T-helper 2 cell treated with Interferon-gamma antibody and Interleukin-4, amounts not matched to agents 5 μg/mL and 100 μg/mL, for 36 hours (primary cell): ENCODE measurements around the gene CNKSR2.

ENCODE experiments used
- DNase-seq: peaks from one replicate; pipeline ENCODE4 v3.0.0; 2021; ENCODE audit warnings: low spot score
- H3K27ac Mint-ChIP-seq: one replicate; pipeline ENCODE4 v1.8.0; 2021; ENCODE audit warnings: mild to moderate bottlenecking, mixed read lengths
- H3K27me3 Mint-ChIP-seq: one replicate; pipeline ENCODE4 v1.8.0; 2021; ENCODE audit warnings: low read depth, mixed read lengths
- H3K36me3 Mint-ChIP-seq: one replicate; pipeline ENCODE4 v1.8.0; 2021; ENCODE audit warnings: low read depth, mixed read lengths
- H3K4me1 Mint-ChIP-seq: one replicate; pipeline ENCODE4 v1.8.0; 2021; ENCODE audit warnings: low read depth, mixed read lengths
- H3K4me3 Mint-ChIP-seq: one replicate; pipeline ENCODE4 v1.8.0; 2022; ENCODE audit warnings: mild to moderate bottlenecking, moderate library complexity, mixed read lengths
- H3K9me3 Mint-ChIP-seq: one replicate; pipeline ENCODE4 v1.8.0; 2021; ENCODE audit warnings: mixed read lengths

CNKSR2 gene

GRCh38 chrX:21398426-21398825 lies 24.2 kb downstream of the CNKSR2 start:
- Mint-ChIP-seq H3K4me1 (peaks cover 5% of the 10 kb centered on the region), H3K27ac (no peak overlapping the region), H3K9me3 (no peaks in the 10 kb centered on the region), H3K4me3 (no peak overlapping the region), H3K36me3 (no peaks in the 10 kb centered on the region), H3K27me3 (no peaks in the 10 kb centered on the region)
- DNase-seq = peak; percentile 8

GRCh38 chrX:21400408-21401121 lies 26.3 kb downstream of the CNKSR2 start:
- no peak overlapping the region for H3K4me3 Mint-ChIP-seq

GRCh38 chrX:21408307-21408706 lies 34.1 kb downstream of the CNKSR2 start:
- H3K27ac Mint-ChIP-seq = no peak overlapping the region
- H3K27me3 Mint-ChIP-seq = no peaks in the 10 kb centered on the region
- H3K36me3 Mint-ChIP-seq = peaks cover 3% of the 10 kb centered on the region
- DNase-seq = no peak
- H3K9me3 Mint-ChIP-seq = no peaks in the 10 kb centered on the region
- no peak overlapping the region for H3K4me3 Mint-ChIP-seq
- H3K4me1 Mint-ChIP-seq = peaks cover 2% of the 10 kb centered on the region

More at GRCh38 chrX:21400408-21401121, 26.3 kb downstream of the CNKSR2 start:
- H3K9me3 Mint-ChIP-seq = no peaks in the 10 kb centered on the region
- no peak for DNase-seq
- H3K27ac Mint-ChIP-seq = no peak overlapping the region
- no peaks in the 10 kb centered on the region for H3K27me3 Mint-ChIP-seq
- H3K36me3 Mint-ChIP-seq = no peaks in the 10 kb centered on the region
- peaks cover 5% of the 10 kb centered on the region for H3K4me1 Mint-ChIP-seq

GRCh38 chrX:21408788-21409187 lies 34.6 kb downstream of the CNKSR2 start:
- Mint-ChIP-seq H3K36me3 (peaks cover 7% of the 10 kb centered on the region), H3K4me3 (no peak overlapping the region), H3K27me3 (no peaks in the 10 kb centered on the region), H3K9me3 (peaks cover 3% of the 10 kb centered on the region), H3K4me1 (peaks cover 2% of the 10 kb centered on the region), H3K27ac (no peak overlapping the region)
- DNase-seq = no peak

- Mint-ChIP-seq H3K27me3 (no peaks in the 10 kb centered on the region), H3K4me3 (no peak overlapping the region), H3K36me3 (peaks cover 15% of the 10 kb centered on the region), H3K4me1 (peaks cover 4% of the 10 kb centered on the region), H3K9me3 (peaks cover 16% of the 10 kb centered on the region), H3K27ac (no peak overlapping the region)
- no peak for DNase-seq
Measured at GRCh38 chrX:21412029-21412428, 37.8 kb downstream of the CNKSR2 start.

DNA sequence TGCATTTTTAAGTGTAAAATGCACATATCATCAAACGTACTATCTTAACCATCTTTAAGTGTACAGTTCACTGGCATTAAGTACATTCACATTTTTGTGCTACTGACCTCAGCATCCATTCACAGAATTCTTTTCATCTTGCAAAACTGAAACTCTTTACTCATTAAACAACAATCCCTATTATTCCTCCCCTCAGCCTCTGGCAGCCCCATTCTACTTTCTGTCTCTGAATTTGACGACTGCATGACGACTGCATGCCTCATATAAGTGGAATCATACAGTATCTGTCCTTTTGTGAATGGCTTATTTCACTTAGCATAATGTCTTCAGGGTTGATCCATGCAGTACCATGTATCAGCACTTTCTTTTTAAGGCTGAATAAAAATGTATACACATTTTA lies 38.7 kb downstream of the CNKSR2 start:
- no peaks in the 10 kb centered on the region for H3K27me3 Mint-ChIP-seq

GRCh38 chrX:21427086-21427485 lies 52.9 kb downstream of the CNKSR2 start:
- H3K36me3 Mint-ChIP-seq = peaks cover 12% of the 10 kb centered on the region
- H3K27me3 Mint-ChIP-seq = no peaks in the 10 kb centered on the region
- peaks cover 1% of the 10 kb centered on the region for H3K4me1 Mint-ChIP-seq
- no peaks in the 10 kb centered on the region for H3K9me3 Mint-ChIP-seq
- H3K4me3 Mint-ChIP-seq = no peak overlapping the region
- DNase-seq = no peak
- H3K27ac Mint-ChIP-seq = no peak overlapping the region

More for the DNA sequence above, 38.7 kb downstream of the CNKSR2 start:
- Mint-ChIP-seq H3K36me3 (peaks cover 18% of the 10 kb centered on the region), H3K4me1 (peaks cover 4% of the 10 kb centered on the region), H3K27ac (no peak overlapping the region), H3K9me3 (peaks cover 25% of the 10 kb centered on the region), H3K4me3 (no peak overlapping the region)
- no peak for DNase-seq

- no peaks in the 10 kb centered on the region for H3K9me3 Mint-ChIP-seq
- H3K36me3 Mint-ChIP-seq = peaks cover 4% of the 10 kb centered on the region
- no peak overlapping the region for H3K27ac Mint-ChIP-seq
- no peaks in the 10 kb centered on the region for H3K27me3 Mint-ChIP-seq
- no peak overlapping the region for H3K4me3 Mint-ChIP-seq
- no peak for DNase-seq
- peaks cover 17% of the 10 kb centered on the region for H3K4me1 Mint-ChIP-seq
Measured at GRCh38 chrX:21437036-21437435, 62.8 kb downstream of the CNKSR2 start.

- Mint-ChIP-seq H3K27ac (peak overlapping the region; percentile 92), H3K36me3 (peaks cover 7% of the 10 kb centered on the region), H3K4me1 (peaks cover 17% of the 10 kb centered on the region), H3K27me3 (no peaks in the 10 kb centered on the region), H3K4me3 (peak overlapping the region; percentile 76), H3K9me3 (no peaks in the 10 kb centered on the region)
- DNase-seq = no peak
Measured at GRCh38 chrX:21438792-21439191, 64.6 kb downstream of the CNKSR2 start.

DNA sequence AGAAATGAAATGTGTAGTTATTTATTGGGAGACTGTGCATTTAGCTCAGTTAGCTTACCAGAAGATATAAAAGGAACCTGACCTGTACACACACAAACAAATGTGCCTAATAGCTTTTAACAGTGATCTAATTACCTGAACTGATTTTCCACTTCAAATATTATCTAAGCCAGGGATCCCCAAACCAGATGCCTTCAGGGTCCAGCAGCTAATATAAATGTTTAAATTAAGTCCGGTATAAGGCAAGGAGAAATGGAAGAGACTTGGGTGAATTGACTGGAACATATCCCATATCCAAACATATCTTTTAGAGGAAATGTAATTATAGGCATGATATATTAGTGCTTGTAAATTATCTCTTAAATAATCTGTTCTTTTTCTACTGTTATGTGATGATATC lies 66.7 kb downstream of the CNKSR2 start:
- Mint-ChIP-seq H3K36me3 (peaks cover 11% of the 10 kb centered on the region), H3K4me3 (no peak overlapping the region), H3K9me3 (no peaks in the 10 kb centered on the region), H3K27ac (no peak overlapping the region), H3K4me1 (peaks cover 17% of the 10 kb centered on the region), H3K27me3 (no peaks in the 10 kb centered on the region)
- no peak for DNase-seq

DNA sequence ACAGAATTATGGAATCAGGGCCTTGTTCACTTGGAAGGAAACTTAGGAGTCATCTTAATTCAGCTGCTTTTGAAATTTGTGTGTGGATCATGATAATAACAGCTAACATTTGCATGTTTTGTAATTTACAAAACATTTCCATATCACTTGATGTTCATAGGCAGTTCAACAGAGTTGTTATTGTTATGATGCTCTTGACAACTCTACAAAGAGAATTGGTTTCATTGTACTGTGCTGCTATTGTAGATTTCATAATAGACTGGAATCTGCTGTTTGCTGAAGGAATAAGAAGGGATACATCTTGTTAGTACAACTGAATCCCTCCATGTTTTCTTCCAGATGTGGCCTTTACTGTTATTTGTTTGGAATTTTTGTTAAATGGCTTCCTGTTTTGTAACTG lies 83.5 kb downstream of the CNKSR2 start:
- Mint-ChIP-seq H3K27me3 (no peaks in the 10 kb centered on the region), H3K27ac (no peak overlapping the region), H3K9me3 (no peaks in the 10 kb centered on the region), H3K36me3 (peaks cover 4% of the 10 kb centered on the region), H3K4me1 (peaks cover 1% of the 10 kb centered on the region), H3K4me3 (no peak overlapping the region)
- DNase-seq = no peak

DNA sequence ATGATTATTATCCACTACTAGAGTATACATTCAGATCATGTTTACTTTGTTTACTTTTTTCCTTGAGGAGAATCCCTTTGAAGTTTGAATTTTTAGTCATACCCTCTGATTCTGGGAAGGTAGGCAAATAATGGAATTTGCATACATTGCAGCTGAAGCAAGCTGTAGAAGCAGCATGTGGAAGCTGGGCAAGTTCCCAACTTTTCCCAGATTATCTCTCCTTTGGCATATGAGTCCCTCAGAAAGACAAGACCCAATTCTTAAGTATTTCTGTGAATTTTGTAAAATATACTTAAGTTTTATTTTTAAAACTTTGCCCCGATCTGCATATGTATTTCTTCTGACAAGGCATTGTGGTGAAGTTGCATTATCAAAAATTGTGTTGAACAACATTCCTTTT lies 94.9 kb downstream of the CNKSR2 start:
- Mint-ChIP-seq H3K4me3 (no peak overlapping the region), H3K27me3 (no peaks in the 10 kb centered on the region), H3K27ac (no peak overlapping the region), H3K9me3 (no peaks in the 10 kb centered on the region), H3K36me3 (no peaks in the 10 kb centered on the region), H3K4me1 (no peaks in the 10 kb centered on the region)
- no peak for DNase-seq

DNA sequence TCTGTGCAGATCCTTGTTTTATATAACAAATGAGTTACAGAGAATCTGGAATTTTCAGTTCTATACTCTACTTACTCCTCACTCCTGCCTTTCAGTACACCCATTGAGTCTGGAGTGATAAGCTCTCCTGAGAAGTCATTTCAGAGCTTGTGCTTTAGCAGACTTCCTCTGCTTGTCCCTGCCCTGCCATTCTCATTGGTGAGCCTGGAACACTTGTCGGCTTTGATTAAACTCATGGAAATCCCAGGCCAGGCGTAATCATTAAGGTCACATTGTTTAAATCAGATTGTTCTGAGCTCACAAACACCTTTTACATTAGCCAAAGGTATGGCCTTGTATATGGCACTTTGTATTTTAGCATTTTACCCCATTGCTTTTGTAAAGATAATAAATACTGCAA lies 102.7 kb downstream of the CNKSR2 start:
- Mint-ChIP-seq H3K4me3 (no peak overlapping the region), H3K4me1 (no peaks in the 10 kb centered on the region), H3K36me3 (no peaks in the 10 kb centered on the region), H3K9me3 (no peaks in the 10 kb centered on the region), H3K27me3 (no peaks in the 10 kb centered on the region), H3K27ac (no peak overlapping the region)
- DNase-seq = no peak

DNA sequence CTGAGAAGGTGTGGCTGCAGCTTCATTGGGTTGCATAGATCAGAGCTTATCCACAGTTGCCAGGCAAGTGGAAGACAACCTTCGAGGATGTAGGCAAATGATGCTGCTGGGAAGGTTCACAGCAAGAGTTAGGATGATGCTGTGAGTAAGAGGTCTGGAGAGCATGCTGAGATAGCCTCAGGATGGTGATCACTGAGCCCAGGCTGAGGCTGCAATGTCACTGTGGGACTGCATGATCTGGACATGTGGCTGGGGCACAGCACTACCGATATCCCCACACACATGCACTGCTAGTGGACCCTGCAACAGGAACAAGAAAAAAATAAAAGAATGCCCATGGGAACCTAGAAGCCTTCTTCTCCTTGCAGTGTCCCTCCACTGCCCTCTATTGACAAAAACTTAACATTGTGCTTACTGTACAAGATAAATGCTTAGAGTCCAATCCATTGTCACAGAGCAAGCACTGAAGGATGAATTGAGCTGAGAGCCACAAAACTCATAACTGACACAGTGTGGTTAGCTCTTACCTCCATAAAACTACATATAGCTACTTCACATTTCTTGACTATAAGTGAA lies 105.6 kb downstream of the CNKSR2 start:
- Mint-ChIP-seq H3K4me1 (no peaks in the 10 kb centered on the region), H3K9me3 (no peaks in the 10 kb centered on the region), H3K27ac (no peak overlapping the region), H3K4me3 (no peak overlapping the region), H3K36me3 (no peaks in the 10 kb centered on the region), H3K27me3 (no peaks in the 10 kb centered on the region)
- DNase-seq = no peak

DNA sequence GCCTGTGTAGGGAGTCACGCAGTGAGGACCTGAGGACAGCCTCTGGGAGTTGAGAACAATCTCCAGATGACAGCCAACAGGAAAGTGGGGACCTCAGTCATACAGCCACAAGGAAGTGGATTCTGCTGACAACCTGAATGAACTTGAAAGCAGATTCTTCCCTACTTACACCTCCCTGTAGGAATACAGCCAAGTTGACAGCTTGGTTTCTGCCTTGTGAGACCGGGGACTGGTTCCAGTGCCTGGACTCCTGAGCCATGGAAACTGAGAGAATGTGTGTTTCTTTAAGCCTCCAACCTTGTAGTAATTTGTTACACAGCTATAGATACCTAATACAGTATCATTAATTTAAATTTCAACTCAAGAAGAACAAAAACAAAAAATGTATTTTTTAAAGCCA lies 107.5 kb downstream of the CNKSR2 start:
- H3K27ac Mint-ChIP-seq = no peak overlapping the region
- no peaks in the 10 kb centered on the region for H3K9me3 Mint-ChIP-seq
- no peaks in the 10 kb centered on the region for H3K36me3 Mint-ChIP-seq
- H3K4me1 Mint-ChIP-seq = no peaks in the 10 kb centered on the region
- H3K27me3 Mint-ChIP-seq = no peaks in the 10 kb centered on the region
- DNase-seq = no peak
- H3K4me3 Mint-ChIP-seq = no peak overlapping the region
